ENCODE measurements around the gene TSPAN18.

Gene TSPAN18

GRCh38 chr11:44866286-44866685, 139.5 kb downstream of the TSPAN18 start:
- no CpG with 5 or more reads among the region's 6 CpGs for WGBS (ENCODE audit: extremely low coverage, insufficient coverage, insufficient read length)
- DNase-seq: no peak
- H3K9ac ChIP-seq (ENCODE audit: low read length): no peak overlapping the region
- H3K18ac ChIP-seq (ENCODE audit: low read length): no peak overlapping the region
- H3K14ac ChIP-seq (ENCODE audit: low read length): no peak overlapping the region
- peaks cover 2% of the 10 kb centered on the region for H3K79me2 ChIP-seq (ENCODE audit: control insufficient read depth, insufficient read depth, low read length, poor library complexity)
- H4K8ac ChIP-seq (ENCODE audit: low read depth, low read length): no peak overlapping the region
- H3K9me3 ChIP-seq (ENCODE audit: insufficient read depth, low read depth, low read length): no peaks in the 10 kb centered on the region
- H3K4me3 ChIP-seq (ENCODE audit: low read depth, low read length): no peak overlapping the region
- H3K23ac ChIP-seq (ENCODE audit: low read length): no peak overlapping the region
- no peak overlapping the region for H4K12ac ChIP-seq (ENCODE audit: low read depth, low read length)
- no peak overlapping the region for H2BK12ac ChIP-seq (ENCODE audit: low read length)
- no peak overlapping the region for H3K4me2 ChIP-seq (ENCODE audit: low read length)
- H3K4me1 ChIP-seq (ENCODE audit: control insufficient read depth in 1 of 2, insufficient read depth in 2 of 2, low read length in 2 of 2): peaks cover 15 to 17% of the 10 kb centered on the region in 2 experiments
- H4K91ac ChIP-seq (ENCODE audit: low read depth, low read length): no peak overlapping the region
- no peak overlapping the region for H2AFZ ChIP-seq (ENCODE audit: insufficient read depth, low read length, poor library complexity)
- H2AK5ac ChIP-seq (ENCODE audit: low read length): no peak overlapping the region
- H2BK120ac ChIP-seq (ENCODE audit: insufficient read depth, low read length, poor library complexity): no peak overlapping the region
- no peak overlapping the region for H3K4ac ChIP-seq (ENCODE audit: low read depth, low read length)
- H3K27ac ChIP-seq (ENCODE audit: low read depth, low read length): no peak overlapping the region
- H3K27me3 ChIP-seq (ENCODE audit: insufficient read depth, low read length): no peaks in the 10 kb centered on the region
- no peak overlapping the region for H2BK5ac ChIP-seq (ENCODE audit: low read depth, low read length, poor library complexity)
- H3K79me1 ChIP-seq (ENCODE audit: low read length): peaks cover 11% of the 10 kb centered on the region
- no peaks in the 10 kb centered on the region for H3K36me3 ChIP-seq (ENCODE audit: control insufficient read depth in 1 of 2, insufficient read depth in 2 of 2, low read length in 2 of 2)

- H4K91ac ChIP-seq (ENCODE audit: low read depth, low read length): no peak overlapping the region
- no peak overlapping the region for H3K14ac ChIP-seq (ENCODE audit: low read length)
- no peak overlapping the region for H3K4ac ChIP-seq (ENCODE audit: low read depth, low read length)
- H3K27ac ChIP-seq (ENCODE audit: low read depth, low read length): no peak overlapping the region
- no peaks in the 10 kb centered on the region for H3K27me3 ChIP-seq (ENCODE audit: insufficient read depth, low read length)
- H2BK120ac ChIP-seq (ENCODE audit: insufficient read depth, low read length, poor library complexity): no peak overlapping the region
- H3K4me1 ChIP-seq (ENCODE audit: control insufficient read depth in 1 of 2, insufficient read depth in 2 of 2, low read length in 2 of 2): peaks cover under 1 to 3% of the 10 kb centered on the region in 2 experiments
- no peaks in the 10 kb centered on the region for H3K36me3 ChIP-seq (ENCODE audit: control insufficient read depth in 1 of 2, insufficient read depth in 2 of 2, low read length in 2 of 2)
- H3K23ac ChIP-seq (ENCODE audit: low read length): no peak overlapping the region
- no peaks in the 10 kb centered on the region for H3K79me1 ChIP-seq (ENCODE audit: low read length)
- H3K9me3 ChIP-seq (ENCODE audit: insufficient read depth, low read depth, low read length): no peaks in the 10 kb centered on the region
- no peak overlapping the region for H2BK12ac ChIP-seq (ENCODE audit: low read length)
- WGBS (ENCODE audit: extremely low coverage, insufficient coverage, insufficient read length): no CpG with 5 or more reads among the region's 6 CpGs
- no peak overlapping the region for H4K12ac ChIP-seq (ENCODE audit: low read depth, low read length)
- no peak overlapping the region for H3K4me3 ChIP-seq (ENCODE audit: low read depth, low read length)
- no peak overlapping the region for H3K9ac ChIP-seq (ENCODE audit: low read length)
- H2BK5ac ChIP-seq (ENCODE audit: low read depth, low read length, poor library complexity): no peak overlapping the region
- no peak for DNase-seq
- no peak overlapping the region for H2AFZ ChIP-seq (ENCODE audit: insufficient read depth, low read length, poor library complexity)
- H3K18ac ChIP-seq (ENCODE audit: low read length): no peak overlapping the region
- H4K8ac ChIP-seq (ENCODE audit: low read depth, low read length): no peak overlapping the region
- no peak overlapping the region for H2AK5ac ChIP-seq (ENCODE audit: low read length)
- H3K79me2 ChIP-seq (ENCODE audit: control insufficient read depth, insufficient read depth, low read length, poor library complexity): no peaks in the 10 kb centered on the region
- no peak overlapping the region for H3K4me2 ChIP-seq (ENCODE audit: low read length)
These were observed 141.3 kb downstream of the TSPAN18 start for GRCh38 chr11:44868021-44868420.

GRCh38 chr11:44868455-44869421, 142.0 kb downstream of the TSPAN18 start:
- no peak overlapping the region for H3K27ac ChIP-seq (ENCODE audit: low read depth, low read length)
- H2AFZ ChIP-seq (ENCODE audit: insufficient read depth, low read length, poor library complexity): no peak overlapping the region
- no CpG with 5 or more reads among the region's 14 CpGs for WGBS (ENCODE audit: extremely low coverage, insufficient coverage, insufficient read length)
- no peaks in the 10 kb centered on the region for H3K36me3 ChIP-seq (ENCODE audit: control insufficient read depth in 1 of 2, insufficient read depth in 2 of 2, low read length in 2 of 2)
- H3K9ac ChIP-seq (ENCODE audit: low read length): no peak overlapping the region
- no peak overlapping the region for H4K91ac ChIP-seq (ENCODE audit: low read depth, low read length)
- no peak overlapping the region for H4K8ac ChIP-seq (ENCODE audit: low read depth, low read length)
- H3K79me2 ChIP-seq (ENCODE audit: control insufficient read depth, insufficient read depth, low read length, poor library complexity): no peaks in the 10 kb centered on the region
- no peak overlapping the region for H2BK5ac ChIP-seq (ENCODE audit: low read depth, low read length, poor library complexity)
- H3K9me3 ChIP-seq (ENCODE audit: insufficient read depth, low read depth, low read length): no peaks in the 10 kb centered on the region
- no peak overlapping the region for H3K4me2 ChIP-seq (ENCODE audit: low read length)
- DNase-seq: no peak
- no peaks in the 10 kb centered on the region for H3K79me1 ChIP-seq (ENCODE audit: low read length)
- no peak overlapping the region for H4K12ac ChIP-seq (ENCODE audit: low read depth, low read length)
- no peak overlapping the region for H2AK5ac ChIP-seq (ENCODE audit: low read length)
- H3K4ac ChIP-seq (ENCODE audit: low read depth, low read length): no peak overlapping the region
- no peaks in the 10 kb centered on the region for H3K4me1 ChIP-seq (ENCODE audit: control insufficient read depth in 1 of 2, insufficient read depth in 2 of 2, low read length in 2 of 2)
- no peaks in the 10 kb centered on the region for H3K27me3 ChIP-seq (ENCODE audit: insufficient read depth, low read length)
- H3K18ac ChIP-seq (ENCODE audit: low read length): no peak overlapping the region
- H3K14ac ChIP-seq (ENCODE audit: low read length): no peak overlapping the region
- H2BK120ac ChIP-seq (ENCODE audit: insufficient read depth, low read length, poor library complexity): no peak overlapping the region
- no peak overlapping the region for H3K4me3 ChIP-seq (ENCODE audit: low read depth, low read length)
- H2BK12ac ChIP-seq (ENCODE audit: low read length): no peak overlapping the region
- no peak overlapping the region for H3K23ac ChIP-seq (ENCODE audit: low read length)

DNA sequence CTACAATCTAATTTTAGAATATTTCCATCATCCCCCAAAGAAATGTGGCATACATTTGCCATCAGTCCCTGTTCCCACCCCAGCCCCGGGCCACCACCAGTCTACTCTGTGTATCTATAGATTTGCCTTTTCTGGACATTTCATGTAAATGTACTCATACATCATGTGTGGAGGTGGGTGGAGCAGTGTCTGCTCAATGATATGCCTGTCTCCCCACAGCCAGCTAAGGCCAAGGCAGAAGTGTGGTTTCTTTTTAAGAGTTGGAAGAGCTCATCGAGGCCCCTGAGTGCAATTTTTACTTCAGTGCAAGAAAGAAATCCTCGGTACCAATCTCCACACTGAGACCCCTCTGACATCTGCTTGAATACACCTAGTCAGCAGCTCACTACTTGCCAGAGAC, 143.4 kb downstream of the TSPAN18 start:
- Histone ChIP-seq H3K79me2 (ENCODE audit: control insufficient read depth, insufficient read depth, low read length, poor library complexity) (no peaks in the 10 kb centered on the region), H2BK12ac (ENCODE audit: low read length) (no peak overlapping the region), H3K4me1 (ENCODE audit: control insufficient read depth in 1 of 2, insufficient read depth in 2 of 2, low read length in 2 of 2) (no peaks in the 10 kb centered on the region), H3K79me1 (ENCODE audit: low read length) (no peaks in the 10 kb centered on the region), H3K9me3 (ENCODE audit: insufficient read depth, low read depth, low read length) (no peaks in the 10 kb centered on the region), H3K27ac (ENCODE audit: low read depth, low read length) (no peak overlapping the region), H3K9ac (ENCODE audit: low read length) (no peak overlapping the region), H2AFZ (ENCODE audit: insufficient read depth, low read length, poor library complexity) (no peak overlapping the region), H2BK120ac (ENCODE audit: insufficient read depth, low read length, poor library complexity) (no peak overlapping the region), H4K12ac (ENCODE audit: low read depth, low read length) (no peak overlapping the region), H4K8ac (ENCODE audit: low read depth, low read length) (no peak overlapping the region), H2AK5ac (ENCODE audit: low read length) (no peak overlapping the region), H3K4me2 (ENCODE audit: low read length) (no peak overlapping the region), H3K23ac (ENCODE audit: low read length) (no peak overlapping the region), H4K91ac (ENCODE audit: low read depth, low read length) (no peak overlapping the region), H3K18ac (ENCODE audit: low read length) (no peak overlapping the region), H3K4ac (ENCODE audit: low read depth, low read length) (no peak overlapping the region), H3K14ac (ENCODE audit: low read length) (no peak overlapping the region), H3K4me3 (ENCODE audit: low read depth, low read length) (no peak overlapping the region), H3K27me3 (ENCODE audit: insufficient read depth, low read length) (no peaks in the 10 kb centered on the region), H3K36me3 (ENCODE audit: control insufficient read depth in 1 of 2, insufficient read depth in 2 of 2, low read length in 2 of 2) (no peaks in the 10 kb centered on the region), H2BK5ac (ENCODE audit: low read depth, low read length, poor library complexity) (no peak overlapping the region)
- no CpG with 5 or more reads among the region's 3 CpGs for WGBS (ENCODE audit: extremely low coverage, insufficient coverage, insufficient read length)
- DNase-seq: no peak
